Activated CD4-positive, alpha-beta T cell treated with anti-CD3 and anti-CD28 coated beads, Interleukin-2, amount 50 U/mL, for 16 hours (primary cell): ENCODE data around the gene PTGDS.
"Not testable (repeated sequence)": the region's sequence is repeated elsewhere in the genome, so short reads cannot be mapped to it uniquely, and the experiment has no call there.

Experiments used
- DNase-seq: peaks from one replicate; pipeline ENCODE4 v3.0.0-alpha.2; 2020

PTGDS gene

DNA sequence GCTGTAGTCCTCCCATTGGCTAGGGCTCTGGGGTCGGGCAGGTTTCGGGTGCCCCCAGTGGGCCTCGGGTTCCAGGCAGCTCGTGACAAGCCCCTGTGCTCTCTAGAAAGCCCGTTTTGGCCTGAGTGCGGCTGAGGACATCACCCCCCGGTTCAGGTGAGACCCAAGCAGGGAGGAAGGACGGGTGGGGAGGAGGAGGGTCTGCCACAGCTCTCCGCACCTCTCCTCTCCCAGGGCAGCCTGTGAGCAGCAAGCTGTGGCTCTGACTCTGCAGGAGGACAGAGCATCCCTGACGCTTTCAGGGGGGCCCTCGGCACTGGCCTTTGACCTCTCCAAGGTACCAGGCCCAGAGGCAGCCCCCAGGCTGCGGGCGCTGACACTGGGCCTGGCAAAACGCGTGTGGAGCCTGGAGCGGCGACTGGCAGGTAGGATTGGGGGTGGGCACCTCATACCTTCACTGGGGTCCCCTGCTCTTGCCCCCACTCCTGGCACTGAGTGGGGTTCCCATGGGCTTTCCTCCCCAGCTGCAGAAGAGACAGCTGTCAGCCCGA lies 15.6 kb downstream of the PTGDS start:
- no peak for DNase-seq

DNA sequence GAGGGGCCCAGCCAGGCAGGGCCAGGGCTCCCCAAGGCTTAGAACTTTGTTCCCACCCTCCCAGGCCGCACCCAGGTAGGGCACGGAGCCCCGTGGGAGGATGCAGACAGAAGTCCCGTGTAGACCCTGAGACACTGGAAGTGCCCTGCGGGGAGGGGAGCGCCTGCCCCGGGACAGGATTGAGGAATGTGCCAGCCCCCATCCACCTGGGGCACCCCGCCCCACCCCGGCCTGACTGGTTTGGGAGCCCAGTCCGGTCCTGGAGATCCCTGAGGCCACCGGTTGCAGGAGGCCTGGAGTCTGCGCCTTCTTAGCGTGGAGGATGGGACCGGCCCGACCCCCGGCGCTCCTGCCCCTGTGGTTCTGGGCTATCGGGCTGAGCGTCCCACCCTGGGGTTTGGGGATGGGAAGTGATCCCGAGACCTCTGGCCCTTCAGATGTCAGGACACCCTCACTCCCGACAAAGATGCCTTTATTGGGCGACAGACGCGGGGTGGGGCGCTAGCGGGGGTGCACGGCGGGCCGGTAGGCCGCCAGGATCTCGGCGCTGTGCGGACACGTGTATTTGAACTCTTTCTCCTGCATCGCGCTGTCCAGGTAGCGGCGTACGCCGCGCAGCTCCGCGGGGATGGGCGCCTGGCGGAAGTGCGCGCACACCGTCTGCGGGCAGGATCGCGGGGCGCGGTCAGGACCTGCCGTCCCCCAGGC lies 17.0 kb downstream of the PTGDS start:
- no peak for DNase-seq

DNA sequence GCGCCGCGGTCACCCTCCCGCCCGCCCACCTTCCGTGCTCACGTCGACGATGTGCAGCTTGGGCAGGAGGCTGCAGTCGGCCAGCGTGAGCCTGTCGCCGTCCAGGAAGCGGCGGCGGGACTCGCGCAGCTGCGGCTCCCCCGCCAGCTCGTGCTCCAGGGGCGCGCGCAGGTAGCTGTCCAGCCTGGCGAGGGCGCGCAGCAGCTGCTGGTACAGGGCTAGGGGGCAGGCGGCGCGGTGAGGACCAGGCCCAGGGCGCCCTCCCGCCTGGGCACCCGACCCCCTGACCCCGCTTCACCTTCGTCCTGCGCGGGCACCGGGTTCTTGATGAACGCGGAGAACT lies 17.6 kb downstream of the PTGDS start:
- no peak for DNase-seq

DNA sequence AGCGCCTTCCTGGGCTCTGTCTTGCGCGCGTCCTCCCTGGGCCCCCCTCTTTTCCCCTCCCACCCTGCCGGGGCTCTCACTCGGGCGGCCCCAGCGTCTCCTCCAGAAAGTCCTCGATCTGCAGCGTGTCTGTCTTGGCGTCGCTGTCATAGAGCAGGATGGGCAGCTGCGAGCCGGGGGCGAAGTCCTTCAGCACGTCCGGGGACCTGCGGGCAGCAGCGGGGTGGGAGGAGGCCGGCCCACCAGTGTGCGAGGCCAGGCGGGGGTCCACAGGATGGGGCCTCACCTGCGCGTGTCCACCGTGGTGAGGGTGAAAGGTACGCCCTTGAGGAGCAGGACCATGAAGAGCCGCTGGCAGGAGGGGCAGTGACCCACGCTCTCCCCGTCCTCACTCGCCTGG lies 18.1 kb downstream of the PTGDS start:
- DNase-seq = no peak

GRCh38 chr9:136995772-136996311 lies 18.5 kb downstream of the PTGDS start:
- DNase-seq = no peak

GRCh38 chr9:136996361-136997292 lies 19.3 kb downstream of the PTGDS start, which contains the start of gene CLIC3:
Gene CLIC3 (minus strand): TSS chr9:136996568. CDS start chr9:136996543, 25 bp downstream.
- peak; percentile 20 for DNase-seq

GRCh38 chr9:136997371-136997770 lies 20.1 kb downstream of the PTGDS start:
- no peak for DNase-seq

GRCh38 chr9:136997830-136998234 lies 20.5 kb downstream of the PTGDS start:
- peak; percentile 27 for DNase-seq

DNA sequence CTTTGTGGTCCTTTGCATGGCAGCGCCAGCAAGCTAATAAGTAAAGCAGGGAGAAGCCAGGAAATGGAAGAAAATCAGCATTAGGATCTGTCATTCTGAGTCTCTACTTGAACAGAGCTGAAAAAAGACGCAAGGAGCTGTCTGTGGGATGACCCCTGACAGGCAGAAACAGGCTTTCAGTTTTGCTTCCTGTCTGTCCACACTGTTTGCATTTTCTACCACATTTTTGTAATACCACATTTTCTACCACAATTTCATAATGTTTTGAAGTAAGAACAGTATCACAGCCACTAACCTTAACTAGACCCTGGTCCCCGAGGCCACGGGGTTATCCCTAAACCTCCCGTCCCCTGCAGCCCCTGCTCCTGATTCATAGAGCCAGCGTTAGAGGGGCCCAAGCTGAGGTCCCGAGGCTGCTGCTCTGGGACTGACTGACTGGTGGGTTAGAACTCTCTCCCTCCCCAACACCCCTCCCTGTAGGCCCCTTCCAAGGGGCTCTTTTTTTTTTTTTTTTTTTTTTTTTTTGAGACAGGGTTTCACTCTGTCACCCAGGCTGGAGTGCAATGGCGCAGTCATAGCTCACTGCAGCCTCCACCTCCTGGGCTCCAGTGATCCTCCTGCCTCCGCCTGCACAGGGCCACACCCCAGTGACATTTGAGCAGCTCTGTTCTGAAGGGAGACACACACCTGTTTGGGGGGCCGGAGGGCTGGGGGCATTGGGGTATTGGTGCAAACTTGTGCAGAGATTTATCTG lies 23.1 kb downstream of the PTGDS start:
- DNase-seq = peak; percentile 70

DNA sequence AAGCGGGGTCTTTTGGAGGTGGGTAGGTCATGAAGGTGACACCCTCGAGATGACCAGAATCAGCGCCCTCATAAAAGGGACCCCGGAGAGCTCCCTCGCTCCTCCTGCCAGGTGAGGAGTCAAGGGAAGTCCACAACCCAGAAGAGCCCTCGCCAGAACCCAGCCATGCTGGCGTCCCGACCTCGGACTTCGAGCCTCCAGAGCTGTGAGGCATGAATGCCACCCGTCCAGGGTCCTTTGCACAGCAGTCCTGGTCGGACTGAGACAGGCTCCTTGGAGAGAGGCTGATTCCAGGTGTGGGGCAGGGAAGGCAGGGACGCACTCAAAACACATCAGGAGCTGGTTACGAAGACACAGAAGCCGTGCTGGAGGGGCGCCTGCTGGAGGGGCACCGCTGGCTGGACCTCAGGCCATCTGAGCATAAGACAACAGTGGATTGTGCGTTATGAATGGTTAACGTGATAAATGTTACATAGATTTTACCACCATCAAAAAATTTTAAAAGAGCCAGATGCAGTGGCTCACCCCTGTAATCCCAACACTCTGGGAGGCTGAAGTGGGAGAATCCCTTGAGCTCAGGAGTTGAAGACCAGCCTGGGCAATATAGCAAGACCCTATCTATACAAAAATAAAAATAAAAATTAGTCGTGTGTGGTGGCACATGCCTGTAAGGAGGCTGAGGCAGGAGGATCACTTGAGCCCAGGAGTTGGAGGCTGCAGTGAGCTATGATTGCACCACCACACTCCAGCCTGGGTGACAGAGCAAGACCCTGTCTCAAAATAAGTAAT lies 24.7 kb downstream of the PTGDS start:
- DNase-seq = no peak

DNA sequence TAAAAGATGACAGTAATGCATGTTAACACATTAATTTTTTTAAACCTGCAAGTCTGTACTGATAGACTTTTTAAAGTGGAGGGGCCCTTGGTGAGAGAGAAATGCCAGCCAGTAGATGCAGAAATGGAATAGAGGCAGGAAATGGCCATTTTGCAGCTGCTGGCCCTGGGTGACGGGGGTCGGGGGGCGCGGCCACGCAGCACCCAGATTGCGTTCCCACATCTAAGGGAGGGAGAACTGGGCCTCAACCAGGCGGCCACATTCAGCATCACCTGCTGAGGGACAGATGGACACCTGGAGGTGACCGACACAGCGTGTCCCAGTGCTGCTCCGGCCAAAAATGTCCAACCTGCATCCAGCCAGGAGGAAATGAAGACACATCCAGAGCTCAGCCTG lies 25.3 kb downstream of the PTGDS start:
- no peak for DNase-seq

DNA sequence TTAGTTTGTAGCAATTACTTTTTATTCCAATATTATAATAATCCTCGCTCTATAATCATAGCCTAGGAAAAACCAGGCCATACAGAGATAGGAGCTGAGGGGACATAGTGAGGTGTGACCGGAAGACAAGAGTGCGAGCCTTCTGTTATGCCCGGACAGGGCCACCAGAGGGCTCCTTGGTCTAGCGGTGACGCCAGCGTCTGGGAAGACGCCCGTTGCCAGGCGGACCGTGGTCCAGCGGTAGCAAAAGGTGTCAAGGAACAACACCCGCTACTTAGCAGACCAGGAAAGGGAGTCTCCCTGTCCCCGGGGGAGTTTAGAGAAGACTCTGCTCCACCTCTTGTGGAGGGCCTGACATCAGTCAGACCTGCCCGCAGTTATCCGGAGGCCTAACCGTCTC lies 27.0 kb downstream of the PTGDS start:
- not testable (repeated sequence) for DNase-seq

GRCh38 chr9:137006116-137007003 lies 29.1 kb downstream of the PTGDS start:
- no peak for DNase-seq

GRCh38 chr9:137007108-137007815 lies 30.0 kb downstream of the PTGDS start:
- DNase-seq = no peak

GRCh38 chr9:137007816-137008270 lies 30.5 kb downstream of the PTGDS start:
- no peak for DNase-seq

DNA sequence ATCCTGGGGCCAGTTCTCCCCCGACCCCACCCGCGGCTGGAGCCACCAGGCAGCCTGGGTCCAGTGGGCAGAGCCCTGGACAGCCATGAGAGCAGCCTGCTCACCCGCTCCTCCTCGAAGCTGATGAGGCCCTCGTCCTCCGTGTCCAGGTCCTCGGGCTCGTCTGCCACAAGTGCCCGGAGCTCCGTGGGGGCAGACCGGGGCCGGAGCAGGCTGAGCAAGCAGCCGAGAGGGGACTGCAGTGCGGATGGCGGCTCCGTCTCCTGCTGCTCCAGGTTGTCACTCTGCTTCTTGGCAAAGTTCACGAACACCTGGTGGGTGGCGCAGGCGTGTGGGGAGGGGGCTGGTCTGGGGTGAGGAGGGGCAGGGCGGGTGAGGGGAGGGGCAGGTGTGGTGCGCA lies 31.0 kb downstream of the PTGDS start:
- no peak for DNase-seq

- DNase-seq = no peak
Observed at GRCh38 chr9:137009217-137009616, 31.9 kb downstream of the PTGDS start.

GRCh38 chr9:137009938-137010732 lies 32.8 kb downstream of the PTGDS start:
- no peak for DNase-seq

DNA sequence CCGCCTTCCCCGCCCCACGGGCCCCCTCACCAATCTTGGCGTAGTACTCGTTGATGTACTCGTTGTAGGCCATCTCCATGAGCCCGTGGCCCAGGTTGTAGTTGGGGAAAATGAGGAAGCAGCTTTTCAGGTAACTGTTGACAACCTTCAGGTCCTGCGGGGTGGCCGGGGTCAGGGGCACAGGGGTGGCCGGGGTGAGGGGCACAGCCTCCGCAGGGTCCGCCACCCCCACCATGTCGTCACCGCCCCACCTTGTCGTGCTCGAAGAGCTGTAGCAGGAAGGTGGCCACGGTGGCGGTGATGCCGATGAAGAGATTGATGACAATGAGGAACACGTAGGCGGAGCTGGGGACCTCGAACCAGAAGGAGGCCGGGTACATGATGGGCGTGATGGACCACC lies 33.9 kb downstream of the PTGDS start:
- no peak for DNase-seq
